HEK293 (cell line): Measurements from ENCODE around the gene METTL1.
A peak's percentile ranks its signal among the peaks of the same experiment; 100 is the strongest.

ENCODE experiments used
- ATF2 ChIP-seq: fragments of 450-650 bp; formaldehyde crosslinking; IDR thresholded peaks from 2 replicates; pipeline ENCODE4 v1.5.1; 2016; ENCODE audit warnings: missing biosample characterization, missing genetic modification characterization, low read depth
- GLIS2 ChIP-seq: fragments of 450-650 bp; formaldehyde crosslinking; IDR thresholded peaks from 2 replicates; pipeline ENCODE4 v1.5.1; 2016; ENCODE audit warnings: missing biosample characterization, missing genetic modification characterization
- HIC1 ChIP-seq: fragments of 450-650 bp; formaldehyde crosslinking; IDR thresholded peaks from 2 replicates; pipeline ENCODE4 v1.5.1; 2016; ENCODE audit warnings: missing biosample characterization, missing genetic modification characterization
- KLF10 ChIP-seq: fragments of 450-650 bp; IDR thresholded peaks from 2 replicates; pipeline ENCODE4 v1.5.1; 2018; ENCODE audit warnings: missing biosample characterization, mild to moderate bottlenecking, missing genetic modification characterization
- KLF16 ChIP-seq: fragments of 450-650 bp; formaldehyde crosslinking; IDR thresholded peaks from 2 replicates; pipeline ENCODE4 v1.5.1; 2017; ENCODE audit warnings: missing biosample characterization, missing genetic modification characterization
- KLF17 ChIP-seq: fragments of 450-650 bp; formaldehyde crosslinking; IDR thresholded peaks from 2 replicates; pipeline ENCODE4 v1.5.1; 2016; ENCODE audit warnings: missing biosample characterization, missing genetic modification characterization
- KLF7 ChIP-seq: fragments of 450-650 bp; formaldehyde crosslinking; IDR thresholded peaks from 2 replicates; pipeline ENCODE4 v1.5.1; 2016; ENCODE audit warnings: missing biosample characterization, missing genetic modification characterization, borderline replicate concordance
- KLF8 ChIP-seq: fragments of 450-650 bp; formaldehyde crosslinking; IDR thresholded peaks from 2 replicates; pipeline ENCODE4 v1.5.1; 2016; ENCODE audit warnings: missing biosample characterization, missing genetic modification characterization
- PRDM10 ChIP-seq: fragments of 450-650 bp; formaldehyde crosslinking; IDR thresholded peaks from 2 replicates; pipeline ENCODE4 v1.5.1; 2016; ENCODE audit warnings: missing biosample characterization, missing genetic modification characterization
- SP3 ChIP-seq: fragments of 450-650 bp; formaldehyde crosslinking; IDR thresholded peaks from 2 replicates; pipeline ENCODE4 v1.5.1; 2016; ENCODE audit warnings: missing biosample characterization, missing genetic modification characterization
- YY1 ChIP-seq: fragments of 450-650 bp; formaldehyde crosslinking; IDR thresholded peaks from 2 replicates; pipeline ENCODE4 v1.5.1; 2018; ENCODE audit warnings: missing biosample characterization, missing genetic modification characterization
- ZBTB49 ChIP-seq: fragments of 450-650 bp; formaldehyde crosslinking; IDR thresholded peaks from 2 replicates; pipeline ENCODE4 v1.5.1; 2016; ENCODE audit warnings: missing biosample characterization, missing genetic modification characterization, low read depth
- ZBTB8A ChIP-seq: fragments of 450-650 bp; formaldehyde crosslinking; IDR thresholded peaks from 2 replicates; pipeline ENCODE4 v1.5.1; 2016; ENCODE audit warnings: missing biosample characterization, missing genetic modification characterization
- ZIC2 ChIP-seq: fragments of 450-650 bp; formaldehyde crosslinking; IDR thresholded peaks from 2 replicates; pipeline ENCODE4 v1.5.1; 2016; ENCODE audit warnings: missing biosample characterization, missing genetic modification characterization
- ZNF202 ChIP-seq: fragments of 450-650 bp; formaldehyde crosslinking; IDR thresholded peaks from 2 replicates; pipeline ENCODE4 v1.5.1; 2016; ENCODE audit warnings: missing biosample characterization, missing genetic modification characterization, borderline replicate concordance
- ZNF223 ChIP-seq: fragments of 450-650 bp; formaldehyde crosslinking; IDR thresholded peaks from 2 replicates; pipeline ENCODE4 v1.5.1; 2016; ENCODE audit warnings: missing biosample characterization, missing genetic modification characterization
- ZNF23 ChIP-seq: fragments of 450-650 bp; formaldehyde crosslinking; IDR thresholded peaks from 2 replicates; pipeline ENCODE4 v1.5.1; 2016; ENCODE audit warnings: missing biosample characterization, missing genetic modification characterization, borderline replicate concordance
- ZNF302 ChIP-seq: fragments of 450-650 bp; formaldehyde crosslinking; IDR thresholded peaks from 2 replicates; pipeline ENCODE4 v1.5.1; 2016; ENCODE audit warnings: missing biosample characterization, missing genetic modification characterization, low read depth
- ZNF324 ChIP-seq: fragments of 450-650 bp; formaldehyde crosslinking; IDR thresholded peaks from 2 replicates; pipeline ENCODE4 v1.5.1; 2016; ENCODE audit warnings: missing biosample characterization, missing genetic modification characterization
- ZNF394 ChIP-seq: fragments of 450-650 bp; formaldehyde crosslinking; IDR thresholded peaks from 2 replicates; pipeline ENCODE4 v1.5.1; 2016; ENCODE audit warnings: missing biosample characterization, missing genetic modification characterization, mild to moderate bottlenecking, moderate library complexity, borderline replicate concordance
- ZNF449 ChIP-seq: fragments of 450-650 bp; formaldehyde crosslinking; IDR thresholded peaks from 2 replicates; pipeline ENCODE4 v1.5.1; 2017; ENCODE audit warnings: missing biosample characterization, mild to moderate bottlenecking, missing genetic modification characterization, moderate library complexity
- ZNF529 ChIP-seq: fragments of 450-650 bp; formaldehyde crosslinking; IDR thresholded peaks from 2 replicates; pipeline ENCODE4 v1.5.1; 2017; ENCODE audit warnings: missing genetic modification characterization, missing biosample characterization; ENCODE audit not compliant: insufficient replicate concordance
- ZNF596 ChIP-seq: fragments of 450-650 bp; IDR thresholded peaks from 2 replicates; pipeline ENCODE4 v1.5.0; 2018; ENCODE audit warnings: missing biosample characterization, mild to moderate bottlenecking, missing genetic modification characterization, moderate library complexity
- ZNF600 ChIP-seq: fragments of 450-650 bp; formaldehyde crosslinking; IDR thresholded peaks from 2 replicates; pipeline ENCODE4 v1.5.1; 2016; ENCODE audit warnings: missing biosample characterization, missing genetic modification characterization
- ZNF610 ChIP-seq: fragments of 450-650 bp; formaldehyde crosslinking; IDR thresholded peaks from 2 replicates; pipeline ENCODE4 v1.5.1; 2016; ENCODE audit warnings: missing biosample characterization, missing genetic modification characterization, borderline replicate concordance
- ZNF658 ChIP-seq: fragments of 450-650 bp; formaldehyde crosslinking; IDR thresholded peaks from 2 replicates; pipeline ENCODE4; 2016; ENCODE audit warnings: missing biosample characterization, missing genetic modification characterization
- ZSCAN30 ChIP-seq: fragments of 450-650 bp; IDR thresholded peaks from 2 replicates; pipeline ENCODE4 v1.5.1; 2018; ENCODE audit warnings: missing biosample characterization, mild to moderate bottlenecking, missing genetic modification characterization, moderate library complexity

The METTL1 gene

GRCh38 chr12:57771873-57772428, at the start of gene METTL1 (continued):
- TF ChIP-seq KLF10 (tag by site-specific recombination) (peak; percentile 90), ZNF23 (tag by site-specific recombination) (no peak), ZSCAN30 (tag by site-specific recombination) (peak; percentile 56), YY1 (tag by site-specific recombination) (peak; percentile 96), ZIC2 (peak; percentile 69), ZNF596 (tag by site-specific recombination) (no peak), KLF7 (peak; percentile 26), KLF8 (tag by site-specific recombination) (peak; percentile 89), ATF2 (peak; percentile 6; the same call in 1 of the 2 replicates), KLF16 (tag by site-specific recombination) (peak; percentile 99), ZNF600 (tag by site-specific recombination) (peak; percentile 99), ZBTB49 (no peak), ZNF324 (tag by site-specific recombination) (peak; percentile 94; the same call in 1 of the 2 replicates), ZNF394 (peak; percentile 79; the same call in 1 of the 2 replicates), HIC1 (tag by site-specific recombination) (peak; percentile 70; the same call in 1 of the 2 replicates), ZNF610 (tag by site-specific recombination) (peak; percentile 55; the same call in 1 of the 2 replicates), KLF17 (peak; percentile 93), ZNF302 (no peak), PRDM10 (0 out of 2 replicates have a peak, but pooled peaks have one; percentile 57), ZNF202 (tag by site-specific recombination) (no peak), SP3 (peak; percentile 93), GLIS2 (tag by site-specific recombination) (peak; percentile 77), ZNF223 (tag by site-specific recombination) (no peak), ZNF449 (peak; percentile 97), ZNF658 (no peak), ZNF529 (tag by site-specific recombination) (no peak), ZBTB8A (peak; percentile 90)
